Placental pericyte (primary cell): ENCODE measurements around the gene NELL1. TPM values are rescaled to one million over a fixed set of nuclear protein-coding genes. Genes with fewer than 3 reads are reported as not detected.

ENCODE experiments used
- small RNA-seq: library from RNA; depleted of rRNA; stranded (forward); fragments of <200 nt; gene quantifications from one replicate; pipeline ENCODE3, GENCODE V24; 2012; ENCODE audit warnings: low replicate concordance
- total RNA-seq: library from RNA; depleted of rRNA; stranded (reverse); fragments of >200 nt; gene quantifications from 2 replicates; pipeline ENCODE4 v1.2.3, GENCODE V29; 2012

NELL1 gene
- total RNA-seq = not detected in 2 replicates

GRCh38 chr11:20668844-20669819 lies at the start of gene NELL1:
TSS of gene NELL1 (plus strand) at chr11:20669586.

Small RNA genes within 50 kb of the gene (small RNA-seq; reads per million reads assigned to genes)
- gene RNA5SP336 (13.9 reads per million, percentile 96 among the genes with 10 or more reads in this experiment), gene RNA5SP337 (0.10 reads per million)

Other genes with a start within 250 kb of the NELL1 start
- gene SLC6A5, start 70.0 kb upstream of the NELL1 start, total RNA-seq = not detected in 2 replicates